Subcutaneous adipose tissue (tissue), 4 donors: Measurements from ENCODE around the gene UBASH3B. TPM values are rescaled to one million over a fixed set of nuclear protein-coding genes. Genes with fewer than 3 reads are reported as not detected.

Experiments
- CTCF ChIP-seq: fragments of 450-650 bp; IDR thresholded peaks from one replicate; pipeline ENCODE4 v1.5.1; 2016; ENCODE audit warnings: low read depth, mild to moderate bottlenecking, control low read depth, antibody characterized with exemption, moderate library complexity
- total RNA-seq, 4 donors: library from RNA; depleted of rRNA; stranded (reverse); fragments of >200 nt; gene quantifications; one replicate each; pipeline ENCODE4 v1.1.0, GENCODE V29; 2016

UBASH3B gene
- total RNA-seq, 4 donors from 2014 or later: 2.4 to 15.3 (median 7.1) TPM

- no peak for TF ChIP-seq CTCF
Observed at GRCh38 chr11:122793515-122793914, 138.0 kb downstream of the UBASH3B start.

DNA sequence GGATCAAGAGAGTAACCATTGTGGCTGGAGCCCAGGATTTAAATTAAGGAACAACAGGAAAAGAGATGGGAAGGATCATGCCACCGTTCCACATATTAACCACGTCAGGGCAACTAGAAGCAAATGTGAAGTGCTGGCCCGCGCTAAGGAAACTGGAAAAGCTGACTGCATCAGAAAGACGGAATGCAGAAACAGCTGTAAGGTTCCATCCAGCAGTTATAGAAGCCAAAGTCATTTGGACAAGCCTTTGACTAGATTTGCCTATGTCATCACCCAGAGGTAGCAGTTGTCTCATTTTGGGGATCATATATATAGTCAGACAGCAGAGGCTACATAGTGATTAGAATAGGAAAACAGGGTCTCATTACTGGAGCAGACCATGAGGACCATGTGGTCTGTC is 139.8 kb downstream of the UBASH3B start:
- TF ChIP-seq CTCF: no peak

- no peak for TF ChIP-seq CTCF
Observed at GRCh38 chr11:122796128-122796717, 140.7 kb downstream of the UBASH3B start.

- no peak for TF ChIP-seq CTCF
Observed at GRCh38 chr11:122797651-122798050, 142.1 kb downstream of the UBASH3B start.

DNA sequence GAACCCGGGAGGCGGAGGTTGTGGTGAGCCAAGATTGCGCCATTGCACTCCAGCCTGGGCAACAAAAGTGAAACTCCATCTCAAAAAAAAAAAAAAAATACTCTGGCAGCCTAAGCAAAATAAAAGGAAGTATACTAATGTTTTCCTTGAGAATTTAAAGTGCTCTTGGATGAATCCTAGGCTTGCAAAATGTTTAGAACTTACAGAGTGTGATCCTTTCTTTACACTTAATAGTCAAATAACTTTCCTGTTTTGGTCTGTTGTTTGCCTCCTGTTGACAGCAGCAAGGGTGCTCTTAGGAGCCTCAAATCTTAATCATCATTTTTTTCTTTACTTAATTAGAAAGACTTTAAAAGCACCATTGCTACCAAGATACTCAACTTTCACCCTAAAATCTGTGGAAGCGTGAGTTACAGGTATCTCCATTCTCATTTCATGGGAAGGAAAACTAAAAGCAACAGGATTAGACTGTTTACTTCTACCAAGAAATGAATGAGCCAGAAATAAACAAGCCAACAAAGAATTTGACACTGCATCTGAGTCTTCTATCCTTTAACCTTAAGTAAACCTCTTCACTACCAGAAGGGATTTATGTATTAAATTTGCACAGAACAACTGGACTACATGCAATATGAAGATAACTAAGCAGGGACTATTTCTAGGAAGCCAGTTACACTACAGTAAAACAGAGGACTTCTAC is 144.0 kb downstream of the UBASH3B start:
- no peak for TF ChIP-seq CTCF

GRCh38 chr11:122802876-122803275 is 147.4 kb downstream of the UBASH3B start:
- no peak for TF ChIP-seq CTCF

- no peak for TF ChIP-seq CTCF
Observed at GRCh38 chr11:122803306-122803705, 147.8 kb downstream of the UBASH3B start.
